A549 (cell line): ENCODE data around the gene CCDC85C. TPM values are rescaled to one million over a fixed set of nuclear protein-coding genes. Genes with fewer than 3 reads are reported as not detected.

ENCODE experiments used
- ATAC-seq, 2 experiments: fragments of 200-7000 bp in 1 of 2; fragments of >200 bp in 1 of 2; cut with Nextera tagmentation in 1 of 2; cut with Tn5 transposase in 1 of 2; 3 replicates each; pipeline versions ENCODE4 v1.8.0 to v1.9.1; 2018 to 2020; ENCODE audit warnings: mild to moderate bottlenecking in 1 of 2, moderate library complexity in 1 of 2
- CTCF ChIA-PET: fragments of 300-600 bp; sonication (Branson Sonifier 250); formaldehyde crosslinking; extraction: SDS; loops from one replicate; lab custom pipeline; 2021; ENCODE audit warnings: antibody characterized with exemption, inconsistent platforms; lab: Yijun Ruan, JAX
- POLR2A ChIA-PET: fragments of 350-600 bp; formaldehyde crosslinking; extraction: SDS; loops from one replicate; lab custom pipeline; 2021; ENCODE audit warnings: antibody characterized with exemption, inconsistent platforms; lab: Yijun Ruan, JAX
- DNase-seq, 2 experiments: peaks; one replicate each; pipeline versions ENCODE4 v3.0.0 to v3.0.0-alpha.2; 2011 to 2016; ENCODE audit warnings: low read depth in 1 of 2, low spot score in 1 of 2
- FAIRE-seq: peaks from 2 replicates; lab custom pipeline; 2011; peaks lifted over from hg19 to GRCh38; lab: Jason Lieb, UNC
- H3K27ac ChIP-seq, 2 experiments: fragments of >200 bp; sonication (Bioruptor Twin); formaldehyde crosslinking; 3 replicates each; pipeline ENCODE4 v1.5.1; 2016 to 2017
- H3K4me1 ChIP-seq: fragments of >200 bp; sonication (Bioruptor Twin); formaldehyde crosslinking; 3 replicates; pipeline ENCODE4 v1.6.1; 2016
- H3K4me2 ChIP-seq: fragments of >200 bp; sonication (Bioruptor Twin); formaldehyde crosslinking; 3 replicates; pipeline ENCODE4 v1.6.1; 2016
- H3K4me3 ChIP-seq: fragments of >200 bp; sonication (Bioruptor Twin); formaldehyde crosslinking; 3 replicates; pipeline ENCODE4 v1.5.1; 2016
- H3K9me3 ChIP-seq: fragments of >200 bp; sonication (Bioruptor Twin); formaldehyde crosslinking; 3 replicates; pipeline ENCODE4 v1.6.1; 2016
- CBX8 ChIP-seq: fragments of 200-600 bp; sonication (generic); IDR thresholded peaks from 2 replicates; pipeline ENCODE4 v1.6.1; 2016
- CHD2 ChIP-seq: fragments of 150-350 bp; IDR thresholded peaks from 2 replicates; pipeline ENCODE4 v1.6.1; 2014; ENCODE audit warnings: low read length; ENCODE audit not compliant: partially characterized antibody
- CHD4 ChIP-seq: fragments of 200-600 bp; sonication (generic); IDR thresholded peaks from 2 replicates; pipeline ENCODE4 v1.6.1; 2016; ENCODE audit warnings: antibody characterized with exemption, mild to moderate bottlenecking, borderline replicate concordance
- CTCF ChIP-seq: fragments of >200 bp; sonication (Bioruptor Twin); formaldehyde crosslinking; IDR thresholded peaks from 3 replicates; pipeline ENCODE4 v1.5.1; 2016
- E2F6 ChIP-seq: IDR thresholded peaks from 2 replicates; pipeline ENCODE4 v1.6.1; 2012; ENCODE audit warnings: low read depth, borderline replicate concordance
- EHF ChIP-seq: fragments of 250-450 bp; sonication (Bioruptor Pico); IDR thresholded peaks from 2 replicates; pipeline ENCODE4 v1.5.0; 2020; ENCODE audit warnings: mild to moderate bottlenecking
- ELK1 ChIP-seq: fragments of 150-350 bp; IDR thresholded peaks from 2 replicates; pipeline ENCODE4 v1.6.1; 2014; ENCODE audit warnings: low read depth, mild to moderate bottlenecking, low read length
- EP300 ChIP-seq, 2 experiments: fragments of >200 bp; sonication (Bioruptor Twin); formaldehyde crosslinking; IDR thresholded peaks; 2 replicates in 1 of 2; 3 replicates in 1 of 2; pipeline ENCODE4 v1.6.1; 2016 to 2017
- FOXS1 ChIP-seq: fragments of 250-450 bp; sonication (Bioruptor Pico); IDR thresholded peaks from 2 replicates; pipeline ENCODE4 v1.5.0; 2020; ENCODE audit warnings: mild to moderate bottlenecking, moderate library complexity
- HEYL ChIP-seq: fragments of 250-450 bp; sonication (Bioruptor Pico); IDR thresholded peaks from 2 replicates; pipeline ENCODE4 v1.8.0; 2021; ENCODE audit warnings: mild to moderate bottlenecking, moderate library complexity
- HOXB13 ChIP-seq: fragments of 250-450 bp; sonication (Bioruptor Pico); IDR thresholded peaks from 2 replicates; pipeline ENCODE4 v1.5.0; 2020; ENCODE audit warnings: low read depth, mild to moderate bottlenecking, moderate library complexity
- HOXB5 ChIP-seq: fragments of 250-450 bp; sonication (Bioruptor Pico); IDR thresholded peaks from 2 replicates; pipeline ENCODE4 v1.5.0; 2020; ENCODE audit warnings: mild to moderate bottlenecking, moderate library complexity
- JUN ChIP-seq, 2 experiments: fragments of >200 bp; sonication (Bioruptor Twin); formaldehyde crosslinking; IDR thresholded peaks; 2 replicates in 1 of 2; 3 replicates in 1 of 2; pipeline ENCODE4 v1.6.1; 2016 to 2017
- JUNB ChIP-seq: fragments of >200 bp; sonication (Bioruptor Twin); formaldehyde crosslinking; IDR thresholded peaks from 2 replicates; pipeline ENCODE4 v1.6.1; 2016
- KDM1A ChIP-seq: fragments of 200-600 bp; sonication (generic); IDR thresholded peaks from 2 replicates; pipeline ENCODE4 v1.6.1; 2016; ENCODE audit warnings: low read depth, mild to moderate bottlenecking
- KDM5A ChIP-seq: fragments of 200-600 bp; sonication (generic); IDR thresholded peaks from 2 replicates; pipeline ENCODE4 v1.6.1; 2016; ENCODE audit warnings: antibody characterized with exemption, mild to moderate bottlenecking
- MAFK ChIP-seq: fragments of 450-650 bp; IDR thresholded peaks from 2 replicates; pipeline ENCODE4 v1.6.1; 2014; ENCODE audit not compliant: partially characterized antibody
- MAX ChIP-seq: IDR thresholded peaks from 2 replicates; pipeline ENCODE4 v1.6.1; 2012
- NR3C1 ChIP-seq: fragments of >200 bp; sonication (Bioruptor Twin); formaldehyde crosslinking; IDR thresholded peaks from 3 replicates; pipeline ENCODE4 v1.6.1; 2017
- PHF8 ChIP-seq: fragments of 200-600 bp; sonication (generic); IDR thresholded peaks from 2 replicates; pipeline ENCODE4 v1.6.1; 2016; ENCODE audit warnings: low read depth, mild to moderate bottlenecking, antibody characterized with exemption, moderate library complexity, borderline replicate concordance
- POLR2AphosphoS2 ChIP-seq: conservative IDR thresholded peaks from 2 replicates; pipeline ENCODE4 v1.6.1; 2012; ENCODE audit warnings: low read length, improper control_type of control experiment, inconsistent platforms
- RARB ChIP-seq: fragments of 250-450 bp; sonication (Bioruptor Pico); IDR thresholded peaks from 2 replicates; pipeline ENCODE4 v1.8.0; 2021; ENCODE audit warnings: mild to moderate bottlenecking, moderate library complexity
- RNF2 ChIP-seq: fragments of 200-600 bp; sonication (generic); IDR thresholded peaks from 2 replicates; pipeline ENCODE4 v1.6.1; 2016; ENCODE audit warnings: low read depth, mild to moderate bottlenecking, antibody characterized with exemption, moderate library complexity, borderline replicate concordance
- SMC3 ChIP-seq: fragments of >200 bp; sonication (Bioruptor Twin); formaldehyde crosslinking; IDR thresholded peaks from 3 replicates; pipeline ENCODE4 v1.6.1; 2018; ENCODE audit warnings: inconsistent platforms
- SREBF2 ChIP-seq: fragments of 450-650 bp; IDR thresholded peaks from 2 replicates; pipeline ENCODE4 v1.6.1; 2014; ENCODE audit warnings: mild to moderate bottlenecking, moderate library complexity
- TFCP2L1 ChIP-seq: fragments of 250-450 bp; sonication (Bioruptor Pico); IDR thresholded peaks from 2 replicates; pipeline ENCODE4 v1.5.0; 2021; ENCODE audit warnings: mild to moderate bottlenecking
- USF2 ChIP-seq: fragments of 450-650 bp; IDR thresholded peaks from 2 replicates; pipeline ENCODE4 v1.6.1; 2014; ENCODE audit warnings: antibody characterized with exemption
- ZSCAN20 ChIP-seq: fragments of 250-450 bp; sonication (Bioruptor Pico); IDR thresholded peaks from 2 replicates; pipeline ENCODE4 v1.8.0; 2022; ENCODE audit warnings: mild to moderate bottlenecking, moderate library complexity
- WGBS: methylation state at CpG from one replicate; pipeline ENCODE4 v1.1.6; 2017; ENCODE audit errors: missing lambda C conversion rate; 5-methylcytosine and 5-hydroxymethylcytosine counted together
- polyA plus RNA-seq, 4 experiments: library from polyadenylated mRNA; depleted of rRNA in 3 of 4; stranded (reverse); fragments of >200 nt; fragmentation: RNase III in 1 of 4; extraction: RNeasy Plus Mini Kit Qiagen cat#74134 plus additional on column Dnase treatment in 1 of 4; gene quantifications; 2 replicates in 3 of 4; 3 replicates in 1 of 4; pipeline ENCODE4 v1.2.3, GENCODE V29; 2011 to 2017

CCDC85C gene
- polyA plus RNA-seq, 2 of the 4 experiments (the other 2 are of a cell fraction), result 11.4 to 31.4 TPM

- TF ChIP-seq KDM5A (no peak), USF2 (no peak), RARB (CRISPR knock-in tag) (no peak), FOXS1 (CRISPR knock-in tag) (no peak), CTCF (no peak), JUN (IDR thresholded peaks at IDR 0.05) (no peak), POLR2AphosphoS2 (no peak), HOXB5 (no peak), MAFK (no peak), SMC3 (no peak)
Measured at GRCh38 chr14:99599393-99599792, 4.6 kb downstream of the CCDC85C start (continued).

- 78% methylated on average over 3 of the region's 3 CpGs for WGBS
- no peaks in the 10 kb centered on the region for H3K9me3 ChIP-seq
- peak overlapping the region in 1 of 2 experiments; percentile 41; a peak in 2 of 6 replicates for H3K27ac ChIP-seq
- ATAC-seq, result no peak
- peaks cover 79% of the 10 kb centered on the region for H3K4me1 ChIP-seq
- ChIA-PET POLR2A (no interaction called here), CTCF (interaction anchor here (1.7 to 1.8 kb wide), 2 partner anchors 24 to 30 kb away, joined by 8 to 9 read pairs; no protein-coding TSS in a partner anchor)
- TF ChIP-seq KDM5A (no peak), ELK1 (no peak), ZSCAN20 (no peak), JUNB (no peak), HEYL (CRISPR knock-in tag) (no peak), CHD2 (no peak), HOXB5 (no peak)
- DNase-seq, result no peak
- FAIRE-seq, result no peak
- H3K4me2 ChIP-seq, result no peak overlapping the region
- H3K4me3 ChIP-seq, result no peak overlapping the region
Measured at GRCh38 chr14:99598774-99599173, 5.2 kb downstream of the CCDC85C start.

- WGBS, result 93% methylated on average over 20 of the region's 20 CpGs
- ChIA-PET CTCF (interaction anchor here (0.8 to 1.8 kb wide), 4 partner anchors 11 to 82 kb away, joined by 3 to 8 read pairs (median 4); no protein-coding TSS in a partner anchor), POLR2A (no interaction called here)
- H3K4me2 ChIP-seq, result no peak overlapping the region
- no peak for FAIRE-seq
- H3K9me3 ChIP-seq, result no peaks in the 10 kb centered on the region
- no peak for DNase-seq
- peak overlapping the region in 1 of 2 experiments; percentile 41; a peak in 2 of 6 replicates for H3K27ac ChIP-seq
- no peak overlapping the region for H3K4me3 ChIP-seq
- peaks cover 79% of the 10 kb centered on the region for H3K4me1 ChIP-seq
- no peak for ATAC-seq
- TF ChIP-seq HOXB13 (CRISPR knock-in tag), result no peak
- no peak for TF ChIP-seq FOXS1 (CRISPR knock-in tag)
- TF ChIP-seq CBX8, result no peak
- TF ChIP-seq NR3C1, result no peak
- no peak for TF ChIP-seq MAX
- TF ChIP-seq TFCP2L1 (CRISPR knock-in tag), result no peak
- TF ChIP-seq SREBF2, result no peak
- no peak for TF ChIP-seq CHD4
- TF ChIP-seq PHF8, result no peak
- no peak for TF ChIP-seq KDM1A
- TF ChIP-seq RNF2, result no peak
- TF ChIP-seq EHF, result no peak
- TF ChIP-seq HEYL (CRISPR knock-in tag), result no peak
- no peak for TF ChIP-seq E2F6
- no peak for TF ChIP-seq CTCF
- no peak for TF ChIP-seq USF2
- no peak for TF ChIP-seq EP300 (IDR thresholded peaks at IDR 0.05)
Measured at GRCh38 chr14:99597911-99598600, 6.0 kb downstream of the CCDC85C start.
